HUDEP-2 (cell line): Measurements from ENCODE around the gene C11orf68.
A peak's percentile ranks its signal among the peaks of the same experiment; 100 is the strongest.

Source experiments
- DNase-seq, 76 experiments: peaks; one replicate each; lab custom pipeline; 2025; ENCODE audit not compliant: unreplicated experiment in 76 of 76; lab: John Stamatoyannopoulos, UW

Gene C11orf68

GRCh38 chr11:65945430-65945911, 26.6 kb upstream of the C11orf68 start, which contains the start of gene TSGA10IP:
Gene TSGA10IP (plus strand): TSS chr11:65945480. CDS start chr11:65945676, 196 bp downstream.
- no peak for DNase-seq

DNA sequence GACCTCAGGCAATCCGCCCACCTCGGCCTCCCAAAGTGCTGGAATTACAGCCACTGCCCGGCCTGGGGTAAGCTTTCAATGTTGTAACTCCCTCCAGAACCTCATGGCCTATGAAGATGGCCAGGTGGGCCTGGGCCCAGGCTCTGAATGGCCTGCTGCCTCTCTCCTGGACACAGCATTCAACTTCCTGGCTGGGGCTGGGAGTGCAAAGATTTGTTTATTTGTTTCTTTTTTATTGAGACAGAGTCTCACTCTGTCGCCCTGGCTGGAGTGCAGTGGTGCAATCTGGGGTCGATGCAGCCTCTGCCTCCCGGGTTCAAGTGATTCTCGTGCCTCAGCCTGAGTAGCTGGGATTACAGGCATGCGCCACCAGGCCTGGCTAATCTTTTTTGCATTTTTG, 25.9 kb upstream of the C11orf68 start:
- DNase-seq = no peak

GRCh38 chr11:65944191-65944590, 25.3 kb upstream of the C11orf68 start:
- no peak for DNase-seq

DNA sequence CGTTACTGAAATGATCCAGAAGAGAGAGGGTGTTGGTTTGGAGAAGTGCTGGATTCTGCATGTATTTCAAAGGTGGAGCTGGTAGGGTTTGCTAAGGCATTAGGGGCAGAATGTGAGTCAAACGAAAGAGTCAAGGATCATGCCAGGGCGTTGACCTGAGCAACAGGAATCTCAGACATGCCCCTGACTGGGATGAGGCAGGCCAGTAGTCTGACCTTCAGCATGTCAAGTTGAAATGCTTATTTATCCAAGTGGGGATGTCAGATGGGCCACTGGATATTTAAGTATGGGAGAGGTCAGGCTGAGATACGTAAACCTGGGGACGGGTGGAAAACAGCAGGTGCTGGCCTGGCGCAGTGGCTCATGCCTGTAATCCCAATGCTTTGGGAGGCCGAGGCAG, 23.7 kb upstream of the C11orf68 start:
- no peak for DNase-seq

- DNase-seq = peak in 3 of 76 experiments; percentile 50 to 70 (median 61)
Observed at GRCh38 chr11:65941720-65942310, 23.0 kb upstream of the C11orf68 start.

GRCh38 chr11:65937766-65938165, 18.9 kb upstream of the C11orf68 start:
- DNase-seq = no peak

GRCh38 chr11:65934014-65934413, 15.2 kb upstream of the C11orf68 start:
- DNase-seq = peak in 55 of 76 experiments; percentile 12 to 88 (median 59)

DNA sequence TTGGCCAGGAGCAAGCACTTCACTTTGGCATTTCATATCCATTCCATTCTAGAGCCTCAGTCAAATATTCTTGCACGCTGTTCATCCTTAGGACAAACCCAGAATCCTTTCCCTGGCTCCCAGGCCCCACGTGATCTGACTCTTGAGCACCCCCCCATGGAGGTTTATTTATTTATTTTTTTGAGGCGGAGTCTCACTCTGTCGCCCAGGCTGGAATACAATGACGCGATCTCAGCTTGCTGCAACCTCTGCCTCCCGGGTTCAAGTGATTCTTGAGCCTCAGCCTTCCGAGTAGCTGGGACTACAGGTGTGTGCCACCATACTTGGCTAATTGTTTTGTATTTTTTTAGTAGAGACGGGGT, 13.7 kb upstream of the C11orf68 start:
- peak in 11 of 76 experiments; percentile 5 to 26 (median 11) for DNase-seq

DNA sequence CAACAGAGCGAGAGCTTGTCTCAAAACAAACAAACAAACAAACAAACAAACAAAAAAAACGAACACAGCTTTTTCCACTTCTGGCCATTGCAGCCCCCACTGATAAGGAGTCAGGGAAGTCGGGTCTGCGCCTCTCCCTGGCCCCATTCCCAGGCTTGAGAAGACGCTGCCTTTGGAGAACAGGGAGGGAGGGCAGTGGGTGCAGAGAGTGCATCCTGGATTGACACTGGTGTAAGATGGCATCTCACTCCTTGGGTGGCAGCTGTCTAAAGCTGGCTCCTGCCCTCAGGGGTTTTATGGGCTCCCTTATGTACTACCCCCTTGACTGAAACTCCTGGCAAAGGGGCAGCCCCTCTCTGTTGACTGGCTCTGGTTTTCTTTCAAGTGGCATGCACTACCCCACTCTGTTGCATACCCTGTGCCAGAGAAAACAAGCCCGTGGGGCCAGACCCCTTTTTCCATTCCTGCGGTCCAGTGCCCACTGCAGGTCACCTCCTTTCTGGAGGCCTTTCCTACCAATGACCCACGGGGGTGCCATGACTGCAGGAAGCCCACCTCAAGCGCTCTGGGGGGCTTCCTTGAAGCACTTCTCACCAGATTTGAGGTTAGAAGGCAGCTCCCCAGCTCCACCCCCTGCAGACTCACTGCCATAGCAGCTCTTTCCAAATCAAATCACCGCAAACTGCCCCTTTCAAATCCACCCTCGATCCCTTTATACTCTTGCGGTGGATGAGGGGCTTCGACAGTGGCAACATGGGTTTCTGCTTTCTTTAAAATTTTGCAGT, 13.1 kb upstream of the C11orf68 start:
- no peak for DNase-seq

GRCh38 chr11:65928667-65929066, 9.8 kb upstream of the C11orf68 start:
- DNase-seq = peak in 3 of 76 experiments; percentile 7 to 25 (median 14)

GRCh38 chr11:65927904-65928397, 9.1 kb upstream of the C11orf68 start:
- DNase-seq = peak in 33 of 76 experiments; percentile 9 to 76 (median 37)

DNA sequence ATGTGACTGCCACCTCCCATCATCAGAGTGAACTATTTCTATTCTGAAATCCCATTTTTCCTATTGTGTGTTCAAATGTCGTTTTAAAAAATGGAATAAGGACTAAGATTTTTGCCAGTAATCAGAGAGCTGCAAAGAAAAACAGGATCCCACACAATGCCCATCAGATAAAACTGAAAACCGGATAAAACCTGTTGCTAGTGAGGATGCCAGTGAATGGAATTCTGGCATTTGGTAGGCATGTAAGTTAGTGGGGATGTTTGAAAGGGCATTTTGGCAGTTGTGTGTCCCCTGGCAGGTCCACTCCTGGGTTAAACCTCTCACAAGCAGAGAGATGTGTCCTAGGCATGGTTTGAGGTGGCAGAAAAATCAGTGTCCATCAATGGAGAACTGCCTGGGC, 6.5 kb upstream of the C11orf68 start:
- DNase-seq = no peak

DNA sequence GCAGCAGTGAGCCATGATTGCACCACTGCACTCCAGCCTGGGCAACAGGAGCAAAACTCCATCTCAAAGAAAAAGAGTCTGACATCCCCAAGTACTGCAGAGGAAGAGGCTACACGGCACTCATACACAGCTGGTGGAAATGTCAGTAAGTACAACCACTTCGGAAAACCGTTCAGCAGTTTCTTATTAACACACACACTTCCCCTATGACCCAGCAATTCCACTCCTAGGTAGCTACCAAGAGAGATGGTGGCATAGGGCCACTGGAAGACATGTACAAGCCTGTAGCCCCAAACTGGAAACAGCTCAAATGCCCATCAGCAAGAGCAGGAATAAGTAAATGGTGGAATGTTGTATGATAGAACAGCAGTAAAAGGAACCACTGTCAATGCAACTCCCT, 3.7 kb upstream of the C11orf68 start:
- no peak for DNase-seq

- DNase-seq = no peak
Observed at GRCh38 chr11:65921876-65922275, 3.0 kb upstream of the C11orf68 start.

- DNase-seq = peak in 1 of 76 experiments; percentile 21
Observed at GRCh38 chr11:65921033-65921555, 2.2 kb upstream of the C11orf68 start.

GRCh38 chr11:65920372-65920802, 1.5 kb upstream of the C11orf68 start:
- DNase-seq = peak in 17 of 76 experiments; percentile 6 to 46 (median 14)

DNA sequence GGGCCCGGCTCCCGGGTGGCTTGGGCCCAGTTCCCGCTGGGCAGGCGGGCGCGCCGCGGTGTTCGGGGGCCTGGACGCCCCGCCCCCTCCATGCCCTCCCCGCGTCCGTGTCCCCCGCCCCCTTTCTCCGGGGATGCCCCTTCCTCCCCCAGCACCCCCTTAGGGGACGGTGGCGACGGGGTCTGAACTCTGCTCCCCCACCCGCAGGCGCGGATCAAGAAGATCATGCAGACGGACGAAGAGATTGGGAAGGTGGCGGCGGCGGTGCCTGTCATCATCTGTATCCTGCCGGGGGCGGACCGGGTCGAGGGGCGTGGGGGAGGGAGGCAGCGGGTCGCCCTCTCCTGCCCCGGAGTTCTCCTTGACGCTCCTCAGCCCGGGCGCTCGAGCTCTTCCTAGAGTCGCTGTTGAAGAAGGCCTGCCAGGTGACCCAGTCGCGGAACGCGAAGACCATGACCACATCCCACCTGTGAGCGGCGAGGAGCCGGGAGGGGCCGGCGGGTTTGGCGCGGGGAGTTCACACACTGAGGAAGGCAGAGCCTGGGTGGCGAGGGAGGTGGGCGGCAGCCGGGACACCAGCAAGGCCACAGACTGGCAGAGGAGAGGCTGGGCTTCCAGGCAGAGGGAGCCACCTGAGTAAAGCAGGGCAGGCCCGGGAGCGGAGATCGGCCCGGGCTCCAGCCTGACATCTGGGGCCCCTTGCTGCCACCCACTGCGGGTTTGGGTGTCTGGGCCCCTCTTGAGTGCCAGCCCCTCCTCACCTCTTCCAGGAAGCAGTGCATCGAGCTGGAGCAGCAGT, 910 bp upstream of the C11orf68 start:
- DNase-seq = peak in 9 of 76 experiments; percentile 16 to 51 (median 36)

- DNase-seq = peak in 75 of 76 experiments; percentile 61 to 99 (median 97)
Observed at GRCh38 chr11:65919141-65919572, 295 bp upstream of the C11orf68 start, which contains the start of gene DRAP1. Gene DRAP1 (plus strand): TSS chr11:65919426. CDS start chr11:65919502, 76 bp downstream.

GRCh38 chr11:65917434-65918210, 1.2 kb downstream of the C11orf68 start:
- no peak for DNase-seq

DNA sequence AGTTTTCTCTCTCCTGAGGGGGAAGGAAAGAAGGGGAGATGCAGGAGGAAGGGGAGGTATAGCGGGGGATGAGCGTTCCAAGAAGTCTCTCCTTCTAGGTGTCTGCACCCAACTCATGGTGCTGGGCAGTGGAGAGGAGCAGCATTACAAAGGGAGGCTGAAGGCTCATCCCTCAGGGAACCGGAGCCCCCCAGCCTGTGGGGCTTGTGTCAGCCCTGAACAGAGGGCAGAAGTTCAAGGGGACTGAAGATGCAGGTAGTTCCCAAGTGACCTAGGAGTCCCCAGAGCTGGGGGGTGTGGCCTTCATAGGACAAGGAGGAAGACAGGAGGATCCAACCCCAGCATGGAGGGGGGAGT, 1.8 kb downstream of the C11orf68 start:
- DNase-seq = no peak
